Right atrium auricular region (tissue), 2 donors: Measurements from ENCODE around the gene HDGFL2. TPM values are rescaled to one million over a fixed set of nuclear protein-coding genes. Genes with fewer than 3 reads are reported as not detected.

Experiments
- DNase-seq: peaks from one replicate; pipeline ENCODE4 v3.0.0-alpha.2; 2019; ENCODE audit warnings: low spot score
- H3K27ac ChIP-seq, 2 donors: fragments of 200-600 bp; sonication (generic); 1 replicate in 1 of 2; 2 replicates in 1 of 2; pipeline ENCODE4 v1.5.1; 2016 to 2019
- H3K27me3 ChIP-seq, 2 donors: fragments of 200-600 bp; sonication (generic); one replicate each; pipeline versions ENCODE4 v1.5.1 to v1.6.0; 2017 to 2019
- H3K36me3 ChIP-seq: fragments of 200-600 bp; sonication (generic); one replicate; pipeline ENCODE4 v1.5.1; 2016
- H3K4me1 ChIP-seq, 2 donors: fragments of 200-600 bp; sonication (generic); one replicate each; pipeline versions ENCODE4 v1.5.1 to v1.6.0; 2017 to 2019
- H3K4me3 ChIP-seq, 2 donors: fragments of 200-600 bp; sonication (generic); 1 replicate in 1 of 2; 2 replicates in 1 of 2; pipeline ENCODE4 v1.5.1; 2017 to 2019; ENCODE audit warnings: mild to moderate bottlenecking in 1 of 2, moderate library complexity in 1 of 2
- H3K9me3 ChIP-seq, 2 donors: fragments of 200-600 bp; sonication (generic); one replicate each; pipeline ENCODE4 v1.5.1; 2019
- total RNA-seq, 2 donors: library from RNA; depleted of rRNA; stranded (reverse); fragments of >200 nt; gene quantifications; one replicate each; pipeline ENCODE4 v1.1.0, GENCODE V29; 2016
- TF ChIP-seq, protein P1 (sequence below), 2 donors: fragments of 200-600 bp; sonication (generic); IDR thresholded peaks; one replicate each; pipeline ENCODE4 v1.5.1; 2019; ENCODE audit warnings: antibody characterized with exemption in 2 of 2

The HDGFL2 gene
- total RNA-seq, 2 donors from 2014 or later, result 18.3 to 24.8 TPM

DNA sequence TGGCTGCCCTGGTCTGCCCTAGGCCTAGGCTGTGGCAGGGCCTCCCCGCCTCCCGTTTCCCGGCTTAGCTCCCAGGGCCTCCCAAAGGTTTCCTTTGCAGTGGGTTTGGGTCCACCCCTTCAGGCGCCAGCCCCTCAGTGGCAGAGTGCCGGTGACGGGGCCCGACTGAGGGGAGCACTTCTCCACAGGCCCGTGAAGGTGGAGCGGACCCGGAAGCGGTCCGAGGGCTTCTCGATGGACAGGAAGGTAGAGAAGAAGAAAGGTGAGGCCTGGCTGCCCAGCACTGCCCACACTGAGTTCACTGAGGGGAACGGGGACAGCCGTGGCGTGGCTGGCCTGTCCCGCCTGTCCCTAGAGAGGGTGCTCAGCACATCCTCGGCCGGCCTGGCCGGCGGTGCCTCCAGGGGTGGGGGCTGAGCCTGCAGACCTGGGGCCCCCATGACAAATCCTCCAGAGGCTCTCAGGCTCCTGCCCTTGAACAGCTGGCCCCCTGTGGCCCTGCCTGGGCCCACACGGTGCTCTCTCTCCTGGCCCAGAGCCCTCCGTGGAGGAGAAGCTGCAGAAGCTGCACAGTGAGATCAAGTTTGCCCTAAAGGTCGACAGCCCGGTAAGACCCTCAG is 25.8 kb downstream of the HDGFL2 start:
- Histone ChIP-seq H3K4me1 (no peaks in the 10 kb centered on the region), H3K36me3 (peaks cover 88% of the 10 kb centered on the region), H3K4me3 (no peak overlapping the region), H3K27ac (no peak overlapping the region), H3K27me3 (no peaks in the 10 kb centered on the region), H3K9me3 (no peaks in the 10 kb centered on the region)
- DNase-seq, result no peak
- TF ChIP-seq, protein P1, sequence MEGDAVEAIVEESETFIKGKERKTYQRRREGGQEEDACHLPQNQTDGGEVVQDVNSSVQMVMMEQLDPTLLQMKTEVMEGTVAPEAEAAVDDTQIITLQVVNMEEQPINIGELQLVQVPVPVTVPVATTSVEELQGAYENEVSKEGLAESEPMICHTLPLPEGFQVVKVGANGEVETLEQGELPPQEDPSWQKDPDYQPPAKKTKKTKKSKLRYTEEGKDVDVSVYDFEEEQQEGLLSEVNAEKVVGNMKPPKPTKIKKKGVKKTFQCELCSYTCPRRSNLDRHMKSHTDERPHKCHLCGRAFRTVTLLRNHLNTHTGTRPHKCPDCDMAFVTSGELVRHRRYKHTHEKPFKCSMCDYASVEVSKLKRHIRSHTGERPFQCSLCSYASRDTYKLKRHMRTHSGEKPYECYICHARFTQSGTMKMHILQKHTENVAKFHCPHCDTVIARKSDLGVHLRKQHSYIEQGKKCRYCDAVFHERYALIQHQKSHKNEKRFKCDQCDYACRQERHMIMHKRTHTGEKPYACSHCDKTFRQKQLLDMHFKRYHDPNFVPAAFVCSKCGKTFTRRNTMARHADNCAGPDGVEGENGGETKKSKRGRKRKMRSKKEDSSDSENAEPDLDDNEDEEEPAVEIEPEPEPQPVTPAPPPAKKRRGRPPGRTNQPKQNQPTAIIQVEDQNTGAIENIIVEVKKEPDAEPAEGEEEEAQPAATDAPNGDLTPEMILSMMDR (IDR thresholded peaks at IDR 0.05), result no peak

DNA sequence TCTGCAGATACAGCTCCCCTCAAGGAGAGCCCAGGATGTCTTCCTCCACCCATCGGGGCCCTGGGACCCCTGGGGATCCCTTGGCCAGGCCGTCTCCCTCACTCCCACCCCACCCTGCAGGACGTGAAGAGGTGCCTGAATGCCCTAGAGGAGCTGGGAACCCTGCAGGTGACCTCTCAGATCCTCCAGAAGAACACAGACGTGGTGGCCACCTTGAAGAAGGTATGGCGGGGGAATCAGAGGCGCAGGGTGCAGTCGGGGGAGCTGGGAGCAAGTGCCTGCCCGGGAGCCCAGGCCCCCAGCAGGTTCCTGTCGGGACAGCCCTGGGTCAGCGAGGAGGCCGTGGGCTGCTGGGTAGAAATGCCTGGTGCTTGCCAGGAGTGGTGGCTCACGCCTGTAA is 26.6 kb downstream of the HDGFL2 start:
- no peak for DNase-seq
- H3K9me3 ChIP-seq, result no peaks in the 10 kb centered on the region
- peaks cover 89% of the 10 kb centered on the region for H3K36me3 ChIP-seq

DNA sequence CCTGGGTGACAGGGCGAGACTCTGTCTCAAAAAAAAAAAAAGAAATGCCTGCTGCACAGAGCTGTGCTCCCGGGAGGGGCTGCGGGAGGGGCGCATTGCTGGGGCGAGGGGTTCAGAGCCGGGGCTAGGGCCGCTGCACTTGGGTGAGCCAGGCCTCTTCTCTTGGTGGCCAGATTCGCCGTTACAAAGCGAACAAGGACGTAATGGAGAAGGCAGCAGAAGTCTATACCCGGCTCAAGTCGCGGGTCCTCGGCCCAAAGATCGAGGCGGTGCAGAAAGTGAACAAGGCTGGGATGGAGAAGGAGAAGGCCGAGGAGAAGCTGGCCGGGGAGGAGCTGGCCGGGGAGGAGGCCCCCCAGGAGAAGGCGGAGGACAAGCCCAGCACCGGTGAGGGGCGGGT is 27.2 kb downstream of the HDGFL2 start:
- TF ChIP-seq, protein P1 (IDR thresholded peaks at IDR 0.05), result no peak
- Histone ChIP-seq H3K9me3 (no peaks in the 10 kb centered on the region), H3K36me3 (peaks cover 89% of the 10 kb centered on the region), H3K27me3 (no peaks in the 10 kb centered on the region), H3K4me1 (no peaks in the 10 kb centered on the region), H3K4me3 (no peak overlapping the region), H3K27ac (no peak overlapping the region)
- DNase-seq, result no peak

More for the DNA sequence above, 26.6 kb downstream of the HDGFL2 start:
- H3K4me1 ChIP-seq, result no peaks in the 10 kb centered on the region
- no peaks in the 10 kb centered on the region for H3K27me3 ChIP-seq
- no peak overlapping the region for H3K4me3 ChIP-seq
- no peak overlapping the region for H3K27ac ChIP-seq
- TF ChIP-seq, protein P1 (IDR thresholded peaks at IDR 0.05), result no peak

DNA sequence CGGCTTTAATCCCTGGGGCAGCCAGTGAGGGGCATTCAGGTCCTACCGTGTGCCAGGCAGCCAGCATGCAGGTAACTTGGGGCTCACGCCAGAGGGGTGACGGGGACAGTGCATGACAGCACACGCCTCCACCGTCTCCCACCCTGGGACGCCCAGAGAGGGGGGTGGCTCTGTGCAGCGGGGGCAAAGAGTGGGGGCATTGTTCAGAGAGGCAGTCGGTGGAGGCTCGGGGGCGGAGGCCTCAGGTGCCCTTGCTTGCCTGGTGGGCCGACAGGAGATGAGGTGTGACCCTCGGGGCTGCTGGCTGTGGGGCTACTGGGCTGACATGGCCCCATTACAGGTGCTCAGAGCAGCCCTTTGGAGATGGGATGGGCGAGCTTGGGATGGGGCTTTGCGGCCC is 27.8 kb downstream of the HDGFL2 start:
- H3K27ac ChIP-seq, result no peak overlapping the region
- DNase-seq, result no peak

DNA sequence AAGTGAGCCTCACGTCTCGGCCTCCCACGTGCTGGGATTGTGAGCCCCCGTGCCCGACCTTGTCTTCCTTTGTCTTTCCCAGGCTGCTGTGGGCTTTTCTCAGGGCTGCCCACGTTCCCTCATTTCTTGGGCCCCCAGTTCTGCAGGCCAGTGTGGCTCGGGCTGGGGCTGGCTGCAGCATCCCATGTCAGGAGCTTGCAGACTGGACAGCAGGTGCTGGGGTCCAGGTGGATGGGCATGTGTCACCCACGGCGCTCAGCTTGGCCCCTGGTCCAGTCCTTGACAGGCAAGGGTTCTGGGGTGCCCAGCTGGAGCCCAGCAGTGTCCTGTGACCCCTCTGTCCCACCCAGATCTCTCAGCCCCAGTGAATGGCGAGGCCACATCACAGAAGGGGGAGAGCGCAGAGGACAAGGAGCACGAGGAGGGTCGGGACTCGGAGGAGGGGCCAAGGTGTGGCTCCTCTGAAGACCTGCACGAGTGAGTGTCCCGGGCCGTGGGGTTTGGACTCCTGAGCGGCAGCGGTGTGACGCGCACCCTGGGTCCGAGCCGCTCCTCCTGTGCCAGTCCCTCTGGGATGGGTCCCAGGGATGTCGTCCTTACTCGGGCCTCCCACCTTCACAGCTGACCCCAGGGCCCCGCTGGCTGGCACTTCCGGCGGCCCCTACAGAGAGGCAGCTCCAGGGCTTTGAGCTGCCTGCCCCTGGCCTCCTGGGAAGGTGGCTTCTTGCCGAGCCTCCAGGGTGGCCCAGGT is 28.9 kb downstream of the HDGFL2 start:
- no peaks in the 10 kb centered on the region for H3K4me1 ChIP-seq
- no peak overlapping the region for H3K27ac ChIP-seq
- TF ChIP-seq, protein P1 (IDR thresholded peaks at IDR 0.05), result no peak
- no peak overlapping the region for H3K4me3 ChIP-seq
- no peaks in the 10 kb centered on the region for H3K9me3 ChIP-seq
- DNase-seq, result no peak
- H3K36me3 ChIP-seq, result peaks cover 91% of the 10 kb centered on the region
- H3K27me3 ChIP-seq, result no peaks in the 10 kb centered on the region

More for the DNA sequence above, 27.8 kb downstream of the HDGFL2 start:
- H3K4me1 ChIP-seq, result no peaks in the 10 kb centered on the region
- no peak overlapping the region for H3K4me3 ChIP-seq
- H3K27me3 ChIP-seq, result no peaks in the 10 kb centered on the region
- H3K9me3 ChIP-seq, result no peaks in the 10 kb centered on the region
- peaks cover 89% of the 10 kb centered on the region for H3K36me3 ChIP-seq
- TF ChIP-seq, protein P1 (IDR thresholded peaks at IDR 0.05), result no peak
